H1 (cell line): ENCODE results near the gene PSME2. TPM values are rescaled to one million over a fixed set of nuclear protein-coding genes. Genes with fewer than 3 reads are reported as not detected.

Experiments used
- CTCF ChIA-PET: fragments of 300-600 bp; sonication (Branson Sonifier 250); formaldehyde crosslinking; loops from one replicate; lab custom pipeline; 2021; ENCODE audit not compliant: partially characterized antibody; lab: Charles Lee
- POLR2A ChIA-PET: fragments of 300-600 bp; sonication (Branson Sonifier 250); formaldehyde crosslinking; loops from one replicate; lab custom pipeline; 2021; ENCODE audit warnings: inconsistent platforms; ENCODE audit not compliant: partially characterized antibody; lab: Charles Lee
- DNase-seq, 2 experiments: peaks; one replicate each; pipeline versions ENCODE4 v3.0.0 to v3.0.0-alpha.2; 2010 to 2022; ENCODE audit warnings: low spot score in 2 of 2, low read depth in 1 of 2, mixed read lengths in 1 of 2
- FAIRE-seq: peaks from 2 replicates; lab custom pipeline; 2011; peaks lifted over from hg19 to GRCh38; lab: Jason Lieb, UNC
- H2AFZ ChIP-seq: 2 replicates; pipeline ENCODE4 v1.8.1; 2012; ENCODE audit warnings: low read length, inconsistent platforms
- H2AK5ac ChIP-seq: 2 replicates; pipeline ENCODE4 v1.6.1; 2013; ENCODE audit warnings: low read depth, low read length
- H2BK120ac ChIP-seq: replicated peaks from 2 replicates; pipeline ENCODE3; 2013; ENCODE audit warnings: low read depth, low read length, inconsistent platforms
- H2BK12ac ChIP-seq: 2 replicates; pipeline ENCODE4 v1.6.1; 2013; ENCODE audit warnings: low read depth, low read length
- H2BK15ac ChIP-seq: 2 replicates; pipeline ENCODE4 v1.6.1; 2013; ENCODE audit warnings: low read length
- H2BK20ac ChIP-seq: 2 replicates; pipeline ENCODE4 v1.6.1; 2013; ENCODE audit warnings: low read length
- H2BK5ac ChIP-seq: 2 replicates; pipeline ENCODE4 v1.6.1; 2013; ENCODE audit warnings: low read depth, low read length
- H3K14ac ChIP-seq: 2 replicates; pipeline ENCODE4 v1.6.1; 2013; ENCODE audit warnings: inconsistent platforms; ENCODE audit not compliant: insufficient read length
- H3K18ac ChIP-seq: 2 replicates; pipeline ENCODE4 v1.6.1; 2013; ENCODE audit warnings: low read length; ENCODE audit errors: extremely low read depth
- H3K23ac ChIP-seq: 2 replicates; pipeline ENCODE4 v1.6.1; 2013; ENCODE audit warnings: inconsistent platforms; ENCODE audit not compliant: insufficient read length
- H3K23me2 ChIP-seq: 2 replicates; pipeline ENCODE4 v1.6.1; 2013; ENCODE audit warnings: low read depth, low read length
- H3K27ac ChIP-seq: 2 replicates; pipeline ENCODE4 v1.6.1; 2011; ENCODE audit warnings: low read depth, low read length, inconsistent platforms
- H3K27me3 ChIP-seq, 4 experiments: replicated peaks in 1 of 4; 1 replicate in 1 of 4; 2 replicates in 3 of 4; pipeline versions ENCODE4 v1.6.1 to v1.8.1; 2011 to 2013; ENCODE audit warnings: low read length in 3 of 4, mild to moderate bottlenecking in 3 of 4, inconsistent platforms in 2 of 4, mixed read lengths in 2 of 4, moderate library complexity in 1 of 4; ENCODE audit not compliant: control insufficient read depth in 3 of 4, insufficient read depth in 3 of 4; ENCODE audit errors: extremely low read depth in 1 of 4
- H3K36me3 ChIP-seq, 4 experiments: 2 replicates each; pipeline versions ENCODE4 v1.6.1 to v1.8.1; 2011 to 2013; ENCODE audit warnings: mild to moderate bottlenecking in 4 of 4, low read length in 3 of 4, moderate library complexity in 2 of 4, control low read depth in 1 of 4, inconsistent platforms in 1 of 4; ENCODE audit not compliant: insufficient read depth in 4 of 4, control insufficient read depth in 2 of 4
- H3K4ac ChIP-seq: replicated peaks from 2 replicates; pipeline ENCODE3; 2013; ENCODE audit warnings: low read length, low read depth, mixed read lengths, inconsistent platforms; ENCODE audit not compliant: insufficient read length
- H3K4me1 ChIP-seq, 4 experiments: replicated peaks in 1 of 4; 1 replicate in 1 of 4; 2 replicates in 3 of 4; pipeline versions ENCODE4 v1.6.1 to v1.8.1; 2011 to 2013; ENCODE audit warnings: low read length in 3 of 4, inconsistent platforms in 2 of 4, mixed read lengths in 1 of 4; ENCODE audit not compliant: insufficient read depth in 4 of 4, control insufficient read depth in 3 of 4
- H3K4me2 ChIP-seq, 2 experiments: 2 replicates each; pipeline versions ENCODE4 v1.6.1 to v1.8.1; 2011 to 2013; ENCODE audit warnings: low read depth in 2 of 2, low read length in 2 of 2, control low read depth in 1 of 2, inconsistent platforms in 1 of 2, mild to moderate bottlenecking in 1 of 2; ENCODE audit not compliant: insufficient read depth in 1 of 2
- H3K4me3 ChIP-seq, 4 experiments: fragments of 200-600, 300-600 bp in 1 of 4; sonication (generic), shearing (Covaris generic), sonication (Bioruptor Twin) in 1 of 4; 2 replicates each; pipeline versions ENCODE4 v1.5.1 to v1.8.1; 2011 to 2016; ENCODE audit warnings: low read length in 4 of 4, low read depth in 3 of 4, control low read depth in 2 of 4, inconsistent platforms in 2 of 4, mild to moderate bottlenecking in 2 of 4, mixed read lengths in 1 of 4, moderate library complexity in 1 of 4; ENCODE audit not compliant: insufficient read depth in 2 of 4; ENCODE audit errors: extremely low read depth in 1 of 4
- H3K56ac ChIP-seq: replicated peaks from 2 replicates; pipeline ENCODE3; 2013; ENCODE audit warnings: low read depth, mild to moderate bottlenecking, mixed read lengths, low read length, inconsistent platforms; ENCODE audit not compliant: insufficient read length
- H3K79me1 ChIP-seq: 2 replicates; pipeline ENCODE4 v1.6.1; 2013; ENCODE audit warnings: low read depth, low read length, control low read depth
- H3K79me2 ChIP-seq, 2 experiments: 2 replicates each; pipeline versions ENCODE4 v1.6.1 to v1.8.1; 2012 to 2013; ENCODE audit warnings: low read length in 2 of 2, mild to moderate bottlenecking in 2 of 2, inconsistent platforms in 1 of 2; ENCODE audit not compliant: insufficient read depth in 2 of 2, control insufficient read depth in 1 of 2
- H3K9ac ChIP-seq, 4 experiments: replicated peaks in 1 of 4; 1 replicate in 1 of 4; 2 replicates in 3 of 4; pipeline versions ENCODE4 v1.6.1 to v1.8.1; 2011 to 2013; ENCODE audit warnings: low read depth in 3 of 4, low read length in 3 of 4, control low read depth in 2 of 4, mild to moderate bottlenecking in 2 of 4, moderate library complexity in 2 of 4, inconsistent platforms in 1 of 4; ENCODE audit errors: extremely low read depth in 1 of 4
- H3K9me3 ChIP-seq, 2 experiments: 2 replicates each; pipeline versions ENCODE4 v1.6.1 to v1.8.1; 2012 to 2013; ENCODE audit warnings: mild to moderate bottlenecking in 2 of 2, moderate library complexity in 2 of 2, control low read depth in 1 of 2, inconsistent platforms in 1 of 2, low read depth in 1 of 2, low read length in 1 of 2, mixed read lengths in 1 of 2; ENCODE audit not compliant: insufficient read depth in 2 of 2
- H4K20me1 ChIP-seq, 2 experiments: replicated peaks in 1 of 2; 2 replicates each; pipeline versions ENCODE3 to v1.8.1; 2011 to 2013; ENCODE audit warnings: inconsistent platforms in 2 of 2, low read length in 2 of 2, mild to moderate bottlenecking in 1 of 2; ENCODE audit not compliant: insufficient read depth in 2 of 2, control insufficient read depth in 1 of 2
- H4K5ac ChIP-seq: 2 replicates; pipeline ENCODE4 v1.6.1; 2013; ENCODE audit warnings: low read length, low read depth, mixed read lengths, inconsistent platforms; ENCODE audit not compliant: insufficient read length
- H4K8ac ChIP-seq: 2 replicates; pipeline ENCODE4 v1.8.0; 2013; ENCODE audit warnings: mild to moderate bottlenecking, moderate library complexity, low read length, inconsistent platforms; ENCODE audit not compliant: insufficient read depth; ENCODE audit errors: extremely low read depth
- H4K91ac ChIP-seq: replicated peaks from 2 replicates; pipeline ENCODE3; 2013; ENCODE audit warnings: low read length, mixed read lengths, inconsistent platforms; ENCODE audit not compliant: insufficient read length
- MAFK ChIP-seq: IDR thresholded peaks from 2 replicates; pipeline ENCODE4 v1.6.1; 2012; ENCODE audit warnings: low read depth, mild to moderate bottlenecking, improper control_type of control experiment, low read length
- SIX5 ChIP-seq: IDR thresholded peaks from 2 replicates; pipeline ENCODE4 v1.6.1; 2011; ENCODE audit warnings: mild to moderate bottlenecking, low read depth, low read length
- WGBS, 2 experiments: shearing (Covaris generic) in 1 of 2; methylation state at CpG; one replicate each; pipeline versions ENCODE4 v1.1.6 to v1.1.7; 2013 to 2015; ENCODE audit warnings: low lambda C conversion rate in 2 of 2, mixed read lengths in 2 of 2, inconsistent platforms in 1 of 2, low coverage in 1 of 2, missing lambda C conversion rate in 1 of 2; ENCODE audit not compliant: insufficient replicate concordance in 2 of 2, insufficient coverage in 1 of 2, insufficient read length in 1 of 2; ENCODE audit errors: extremely low coverage in 1 of 2, missing lambda C conversion rate in 1 of 2; 5-methylcytosine and 5-hydroxymethylcytosine counted together
- polyA plus RNA-seq, 7 experiments: library from polyadenylated mRNA; depleted of rRNA in 3 of 7; stranded (reverse) in 5 of 7; unstranded in 2 of 7; fragments of >200 nt in 5 of 7; fragments of 200-250 nt in 2 of 7; gene quantifications; 1 replicate in 5 of 7; 2 replicates in 1 of 7; 4 replicates in 1 of 7; pipeline versions ENCODE4 v1.2.1 to v1.2.3, GENCODE V29; 2011 to 2013; ENCODE audit warnings: missing spikeins in 2 of 7, mixed read lengths in 2 of 7
- total RNA-seq: library from RNA; stranded (reverse); fragmentation: NEBNext Ultra II Directional; extraction: Animal tissue kit (Norgen Biotek cat#: 25700); gene quantifications from 2 replicates; pipeline ENCODE4 v1.2.1, GENCODE V29; 2021

The PSME2 gene
- total and polyA plus RNA-seq, 2 of the 8 experiments (the other 6 are each of a cell fraction or from before 2014, with no cell fraction given): 71.8 to 111 TPM

GRCh38 chr14:24150567-24150966, 4.2 kb upstream of the PSME2 start:
- H3K4ac ChIP-seq: no peak overlapping the region
- no peak overlapping the region for H4K91ac ChIP-seq
- H2BK12ac ChIP-seq: no peak overlapping the region
- H3K56ac ChIP-seq: no peak overlapping the region
- peaks cover 9% of the 10 kb centered on the region; the same call in 1 of the 2 replicates for H3K79me1 ChIP-seq
- no peak overlapping the region for H3K18ac ChIP-seq
- peaks cover 10% of the 10 kb centered on the region for H3K23me2 ChIP-seq
- no peak for DNase-seq
- H3K9ac ChIP-seq: no peak overlapping the region
- H3K23ac ChIP-seq: no peak overlapping the region
- ChIA-PET CTCF (interaction anchor here (0.6 to 3.4 kb wide), 9 partner anchors 7 to 161 kb away, joined by 3 to 26 read pairs (median 4); partner anchors contain the start of genes EMC9, IRF9, PCK2 and PSME1), POLR2A (interaction anchor here (0.6 to 9.6 kb wide), 13 partner anchors 9 to 733 kb away, joined by 3 to 86 read pairs (median 5); partner anchors contain the start of genes DCAF11, EMC9, IRF9 and NRL)
- H2AFZ ChIP-seq: no peak overlapping the region
- H4K20me1 ChIP-seq: peaks cover 0 to 23% of the 10 kb centered on the region in 2 experiments
- no peak overlapping the region; the same call in 1 of the 2 replicates for H4K8ac ChIP-seq
- no peak overlapping the region for H3K4me2 ChIP-seq
- TF ChIP-seq SIX5 (no peak), MAFK (no peak)
- H2BK5ac ChIP-seq: no peak overlapping the region
- H3K27me3 ChIP-seq: no peaks in the 10 kb centered on the region; a peak in 1 of 7 replicates
- H3K4me1 ChIP-seq: peaks cover 0 to 10% (median 6%) of the 10 kb centered on the region in 4 experiments; a peak in 5 of 7 replicates
- no peak overlapping the region for H3K27ac ChIP-seq
- no peak overlapping the region for H2BK120ac ChIP-seq
- 93% methylated on average over 9 of the region's 9 CpGs; no CpG with 5 or more reads in 1 of the 2 experiments for WGBS, 2 experiments
- no peak overlapping the region for H2BK20ac ChIP-seq
- no peaks in the 10 kb centered on the region for H3K9me3 ChIP-seq
- H3K4me3 ChIP-seq: no peak overlapping the region
- peaks cover 0 to 25% of the 10 kb centered on the region in 2 experiments; a peak in 3 of 4 replicates for H3K79me2 ChIP-seq
- peaks cover 21 to 42% (median 40%) of the 10 kb centered on the region in 4 experiments for H3K36me3 ChIP-seq
- no peak overlapping the region for H3K14ac ChIP-seq
- no peak overlapping the region for H4K5ac ChIP-seq
- H2AK5ac ChIP-seq: no peak overlapping the region
- no peak for FAIRE-seq
- H2BK15ac ChIP-seq: no peak overlapping the region
